GM18498 (cell line): ENCODE data around the gene TAT.
A peak's percentile ranks its signal among the peaks of the same experiment; 100 is the strongest.
"Not testable (repeated sequence)": the region's sequence is repeated elsewhere in the genome, so short reads cannot be mapped to it uniquely, and the experiment has no call there.

Source experiments
- ATAC-seq: cut with Tn5 transposase; IDR thresholded peaks from one replicate; pipeline ENCODE4 v1.9.1; 2021; ENCODE audit warnings: mild to moderate bottlenecking, moderate library complexity; ENCODE audit not compliant: unreplicated experiment

The TAT gene

GRCh38 chr16:71576971-71577370 is at the start of gene TAT:
TAT (minus strand) TSS chr16:71577092; CDS start chr16:71576415, 677 bp downstream.
- no peak for ATAC-seq

DNA sequence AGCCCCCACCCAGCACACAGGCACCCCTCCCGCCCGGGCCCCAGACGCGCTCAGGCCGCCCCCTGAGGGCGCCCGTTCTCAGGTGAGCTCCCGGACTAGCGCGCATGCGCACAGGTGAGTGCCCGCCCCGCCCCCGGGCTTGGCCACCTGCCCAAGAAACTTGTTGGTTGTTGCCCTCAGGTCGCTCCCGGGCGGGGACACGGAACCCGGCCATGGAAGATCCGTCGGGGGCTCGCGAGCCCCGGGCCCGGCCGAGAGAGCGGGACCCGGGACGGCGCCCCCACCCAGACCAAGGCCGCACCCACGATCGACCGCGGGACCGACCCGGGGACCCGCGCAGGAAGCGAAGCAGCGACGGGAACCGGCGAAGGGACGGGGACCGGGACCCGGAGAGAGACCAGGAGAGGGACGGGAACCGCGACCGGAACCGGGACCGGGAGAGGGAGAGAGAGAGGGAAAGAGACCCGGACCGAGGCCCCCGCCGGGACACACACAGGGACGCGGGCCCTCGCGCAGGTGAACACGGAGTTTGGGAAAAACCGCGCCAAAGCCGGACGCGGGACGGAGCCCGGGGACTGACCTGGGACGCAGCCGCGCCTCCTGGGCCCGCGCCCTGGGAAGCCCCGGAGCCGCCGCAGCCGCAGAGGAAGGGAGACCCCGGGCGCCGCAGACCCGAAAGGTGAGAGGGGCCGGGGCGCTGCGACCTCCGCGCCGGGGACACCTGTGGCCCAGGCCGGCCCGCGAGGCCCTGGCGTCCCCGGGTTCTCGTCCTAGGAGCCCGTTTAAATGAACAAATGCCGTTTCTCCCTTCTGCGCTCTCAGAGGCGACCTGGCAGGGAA is 49.3 kb upstream of the TAT start, which contains the start of gene MARVELD3:
Gene MARVELD3, plus strand, starts transcription at position 167 of the 840 bp plus-strand sequence. Its CDS starts 46 bp downstream, at position 213.
- ATAC-seq = no peak

GRCh38 chr16:71625113-71625850 is 48.4 kb upstream of the TAT start:
- no peak for ATAC-seq

- peak; percentile 58 for ATAC-seq
These were observed 46.7 kb upstream of the TAT start for GRCh38 chr16:71623597-71623996.

DNA sequence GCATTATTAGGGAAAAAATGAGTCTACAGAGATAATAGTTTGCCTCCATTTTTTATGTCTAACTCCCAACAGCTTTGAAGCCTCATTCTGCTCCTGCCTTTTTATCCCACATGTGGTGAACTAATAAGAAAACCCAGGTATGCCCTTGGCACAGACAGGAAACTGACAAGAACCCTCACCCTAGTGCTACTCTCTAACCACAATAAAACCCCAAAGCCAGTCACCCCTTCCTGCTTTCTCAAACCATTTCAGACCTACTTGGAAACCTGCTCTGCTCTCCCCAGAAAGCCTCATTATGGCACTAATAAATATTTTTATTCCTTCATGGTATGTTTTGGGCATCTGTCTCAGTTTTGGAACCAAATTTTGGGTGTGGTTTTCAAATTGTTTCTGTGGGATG is 45.2 kb upstream of the TAT start:
- no peak for ATAC-seq

DNA sequence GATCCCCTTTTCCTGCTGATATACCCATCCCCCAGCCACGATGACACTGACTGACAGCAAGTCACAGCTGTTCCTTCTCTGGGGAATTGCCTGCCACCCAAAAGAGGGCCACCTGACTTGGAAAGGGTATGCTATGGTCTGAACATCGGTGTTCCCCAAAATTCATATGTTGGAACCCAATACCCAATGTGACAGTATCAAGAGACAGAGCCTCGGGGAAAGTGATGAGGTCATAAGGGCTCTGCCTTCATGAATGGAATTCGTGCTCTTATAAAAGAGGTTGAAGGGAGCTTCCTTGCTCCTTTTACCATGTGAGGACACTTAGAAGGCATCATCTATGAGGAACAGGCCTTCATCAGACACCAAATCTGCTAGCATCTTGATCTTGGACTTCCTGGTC is 41.5 kb upstream of the TAT start:
- no peak for ATAC-seq

GRCh38 chr16:71614956-71615355 is 38.1 kb upstream of the TAT start:
- not testable (repeated sequence) for ATAC-seq

- peak; percentile 60 for ATAC-seq
These were observed 34.3 kb upstream of the TAT start for GRCh38 chr16:71610936-71611871.

GRCh38 chr16:71610447-71610846 is 33.6 kb upstream of the TAT start:
- no peak for ATAC-seq

- no peak for ATAC-seq
These were observed 32.2 kb upstream of the TAT start for GRCh38 chr16:71609066-71609465.

- ATAC-seq = no peak
These were observed 23.9 kb upstream of the TAT start for GRCh38 chr16:71600822-71601221.

GRCh38 chr16:71598426-71598825 is 21.5 kb upstream of the TAT start:
- not testable (repeated sequence) for ATAC-seq

DNA sequence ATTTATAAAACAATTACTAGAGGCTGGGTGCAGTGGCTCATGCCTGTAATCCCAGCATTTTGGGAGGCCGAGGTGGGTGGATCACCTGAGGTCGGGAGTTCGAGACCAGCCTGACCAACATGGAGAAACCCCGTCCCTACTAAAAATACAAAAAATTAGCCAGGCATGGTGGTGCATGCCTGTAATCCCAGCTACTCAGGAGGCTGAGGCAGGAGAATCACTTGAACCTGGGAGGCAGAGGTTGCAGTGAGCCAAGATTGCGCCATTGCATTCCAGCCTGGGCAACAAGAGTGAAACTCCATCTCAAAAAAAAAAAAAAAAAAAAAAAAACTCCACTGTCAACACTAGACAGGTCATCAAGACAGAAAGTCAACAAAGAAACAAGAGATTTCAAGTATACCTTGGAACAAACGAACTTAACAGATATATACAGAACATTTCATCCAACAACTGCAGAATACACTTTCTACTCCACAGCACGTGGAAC is 18.5 kb upstream of the TAT start:
- not testable (repeated sequence) for ATAC-seq

GRCh38 chr16:71594000-71594646 is 17.2 kb upstream of the TAT start:
- ATAC-seq = no peak

DNA sequence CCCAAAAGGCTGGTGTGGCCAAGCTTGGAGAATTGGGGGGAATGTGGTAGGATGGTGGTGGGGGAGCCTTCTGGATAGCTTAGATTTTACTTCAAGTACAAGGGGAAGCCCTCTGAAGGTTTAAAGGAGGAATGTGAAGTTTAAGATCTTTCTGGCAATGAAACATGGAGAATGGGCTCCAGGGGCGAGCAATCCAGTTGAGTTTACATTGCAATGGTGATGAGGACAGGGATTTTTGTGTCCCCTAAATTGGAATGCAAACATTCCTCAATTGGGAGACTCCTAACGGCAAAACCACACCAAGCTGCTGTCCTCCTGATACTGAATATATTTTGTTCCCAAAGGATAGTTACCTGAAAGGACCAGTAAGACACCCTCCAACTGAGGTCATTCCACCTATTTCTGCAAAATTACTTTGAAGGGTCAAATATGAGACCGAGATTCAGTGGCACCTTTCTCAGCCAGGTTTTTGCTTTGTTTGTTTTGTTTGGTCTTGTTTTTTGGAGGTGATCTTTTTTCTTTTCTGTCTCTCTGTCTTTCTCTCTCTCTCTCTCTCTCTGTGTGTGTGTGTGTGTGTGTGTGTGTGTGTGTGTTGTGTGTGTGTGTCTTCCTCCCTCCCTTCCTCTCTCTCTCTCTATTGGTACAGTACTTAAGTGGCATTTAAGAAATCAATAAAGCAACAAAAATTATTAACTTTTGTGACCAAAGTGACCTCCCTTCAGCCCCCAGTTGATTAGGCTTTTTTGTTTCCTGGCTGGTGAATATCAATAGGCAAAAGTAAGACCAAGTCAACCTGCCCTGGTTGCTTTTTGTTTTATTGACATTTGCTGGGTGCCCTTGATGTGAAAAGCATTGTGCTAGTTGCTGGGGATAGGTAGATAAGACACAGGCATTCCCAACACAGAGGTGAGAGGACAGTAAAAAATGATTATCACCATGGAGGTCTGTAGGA is 16.4 kb upstream of the TAT start:
- no peak for ATAC-seq

- ATAC-seq = no peak
These were observed 15.0 kb upstream of the TAT start for GRCh38 chr16:71591917-71592316.

- no peak for ATAC-seq
These were observed 13.7 kb upstream of the TAT start for GRCh38 chr16:71590584-71590983.

DNA sequence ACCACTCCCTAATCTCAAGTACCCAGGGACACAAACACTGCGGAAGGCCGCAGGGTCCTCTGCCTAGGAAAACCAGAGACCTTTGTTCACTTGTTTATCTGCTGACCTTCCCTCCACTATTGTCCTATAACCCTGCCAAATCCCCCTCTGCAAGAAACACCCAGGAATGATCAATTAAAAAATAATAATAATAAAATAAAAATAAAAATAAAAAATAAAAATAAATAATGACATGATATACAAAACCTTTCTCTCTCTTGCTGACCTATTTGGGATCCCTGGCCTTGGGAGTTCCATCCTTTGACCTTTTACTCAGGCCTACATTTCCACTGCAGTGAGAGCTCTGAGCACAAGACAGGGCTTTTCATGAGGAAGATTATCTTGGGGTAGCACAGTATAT is 13.2 kb upstream of the TAT start:
- ATAC-seq = not testable (repeated sequence)

DNA sequence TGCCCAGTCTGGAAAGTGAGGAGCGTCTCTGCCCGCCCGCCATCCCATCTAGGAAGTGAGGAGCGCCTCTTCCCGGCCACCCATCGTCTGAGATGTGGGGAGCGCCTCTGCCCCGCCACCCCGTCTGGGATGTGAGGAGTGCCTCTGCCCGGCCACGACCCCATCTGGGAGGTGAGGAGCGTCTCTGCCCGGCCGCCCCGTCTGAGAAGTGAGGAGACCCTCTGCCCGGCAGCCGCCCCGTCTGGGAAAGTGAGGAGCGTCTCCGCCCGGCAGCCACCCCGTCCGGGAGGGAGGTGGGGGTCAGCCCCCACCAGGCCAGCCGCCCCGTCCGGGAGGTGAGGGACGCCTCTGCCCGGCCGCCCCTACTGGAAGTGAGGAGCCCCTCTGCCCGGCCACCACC is 12.4 kb upstream of the TAT start:
- not testable (repeated sequence) for ATAC-seq
